PC-3 (cell line): ENCODE measurements around the gene FAM171A2. TPM values are rescaled to one million over a fixed set of nuclear protein-coding genes. Genes with fewer than 3 reads are reported as not detected.

Source experiments
- ATAC-seq: fragments of 200-7000 bp; cut with Tn5 transposase; 2 replicates; pipeline ENCODE4 v1.9.1; 2020; ENCODE audit warnings: mild to moderate bottlenecking, moderate library complexity
- BruUV-seq: library from RNA; stranded (reverse); fragments of 400-500 nt; replicated peaks from 2 replicates; lab custom pipeline; 2021; lab: Mats Ljungman, UMichigan
- CTCF ChIA-PET: fragments of 300-600 bp; sonication (Branson Sonifier 250); formaldehyde crosslinking; loops from one replicate; lab custom pipeline; 2022; ENCODE audit warnings: antibody characterized with exemption; lab: Charles Lee
- POLR2A ChIA-PET: fragments of 300-600 bp; sonication (Branson Sonifier 250); formaldehyde crosslinking; loops from one replicate; lab custom pipeline; 2022; ENCODE audit warnings: antibody characterized with exemption; ENCODE audit not compliant: unreplicated experiment; lab: Charles Lee
- DNase-seq: peaks from one replicate; pipeline ENCODE4 v3.0.0-alpha.2; 2015
- H2AFZ ChIP-seq: fragments of 300-600 bp; sonication (generic); 2 replicates; pipeline ENCODE4 v1.6.0; 2016; ENCODE audit warnings: antibody characterized with exemption, low read length
- H3F3A ChIP-seq: fragments of 300-600 bp; sonication (generic); one replicate; pipeline ENCODE4 v1.6.0; 2017; ENCODE audit warnings: antibody characterized with exemption, low read length, control low read depth, mild to moderate bottlenecking; ENCODE audit not compliant: unreplicated experiment
- H3K27ac ChIP-seq: fragments of 300-600 bp; sonication (generic); 2 replicates; pipeline ENCODE4 v1.5.1; 2016; ENCODE audit warnings: mild to moderate bottlenecking, low read length
- H3K27me3 ChIP-seq: fragments of 300-600 bp; sonication (generic); 2 replicates; pipeline ENCODE4 v1.6.1; 2016; ENCODE audit warnings: low read length, mixed read lengths
- H3K36me3 ChIP-seq: fragments of 300-600 bp; sonication (generic); 2 replicates; pipeline ENCODE4 v1.6.1; 2016; ENCODE audit warnings: low read depth, mixed run types, low read length, mixed read lengths
- H3K4me1 ChIP-seq: fragments of 300-600 bp; sonication (generic); 2 replicates; pipeline ENCODE4 v1.5.1; 2016; ENCODE audit warnings: low read length; ENCODE audit not compliant: insufficient read depth
- H3K4me2 ChIP-seq: fragments of 300-600 bp; sonication (generic); 2 replicates; pipeline ENCODE4 v1.6.0; 2016; ENCODE audit warnings: low read length
- H3K4me3 ChIP-seq: fragments of 300-600 bp; sonication (generic); 2 replicates; pipeline ENCODE4 v1.5.1; 2016; ENCODE audit warnings: mild to moderate bottlenecking, low read length, mixed read lengths
- H3K79me2 ChIP-seq: fragments of 300-600 bp; sonication (generic); 2 replicates; pipeline ENCODE4 v1.6.1; 2017; ENCODE audit warnings: low read length, mixed read lengths
- H3K9ac ChIP-seq: fragments of 300-600 bp; sonication (generic); 2 replicates; pipeline ENCODE4 v1.6.0; 2016; ENCODE audit warnings: mild to moderate bottlenecking, low read length
- H3K9me2 ChIP-seq: fragments of 300-600 bp; sonication (generic); replicated peaks from 2 replicates; pipeline ENCODE4 v1.6.1; 2016; ENCODE audit warnings: mixed run types, low read length, mixed read lengths
- H3K9me3 ChIP-seq: fragments of 300-600 bp; sonication (generic); 2 replicates; pipeline ENCODE4 v1.6.1; 2016; ENCODE audit warnings: low read length, mixed read lengths
- H4K20me1 ChIP-seq: fragments of 300-600 bp; sonication (generic); 2 replicates; pipeline ENCODE4 v1.6.1; 2016; ENCODE audit warnings: low read length, mixed read lengths
- CTCF ChIP-seq: fragments of 300-600 bp; sonication (generic); conservative IDR thresholded peaks from 2 replicates; pipeline ENCODE4 v1.5.1; 2017; ENCODE audit warnings: antibody characterized with exemption, low read depth, mild to moderate bottlenecking, low read length
- EZH2 ChIP-seq: fragments of 300-600 bp; sonication (generic); IDR thresholded peaks from one replicate; pipeline ENCODE4 v1.6.1; 2017; ENCODE audit warnings: antibody characterized with exemption, mild to moderate bottlenecking, low read length; ENCODE audit not compliant: unreplicated experiment
- EZH2phosphoT487 ChIP-seq: fragments of 300-600 bp; sonication (generic); IDR thresholded peaks from 2 replicates; pipeline ENCODE4 v1.6.1; 2018; ENCODE audit warnings: mild to moderate bottlenecking, antibody characterized with exemption, low read length, borderline replicate concordance
- intact Hi-C: fragments of 100-400 bp; cut with micrococcal nuclease; formaldehyde crosslinking; loops from 2 replicates; pipeline ENCODE4 v1.9.0; 2023
- total RNA-seq: library from RNA; depleted of rRNA; stranded (reverse); fragments of >200 nt; gene quantifications from 2 replicates; pipeline ENCODE4 v1.2.3, GENCODE V29; 2014

Gene FAM171A2
- total RNA-seq, 1 experiment from 2014 or later, result 16.3 TPM

- Histone ChIP-seq H3F3A (no peaks in the 10 kb centered on the region), H3K36me3 (no peaks in the 10 kb centered on the region), H3K9ac (no peak overlapping the region), H3K4me1 (peaks cover 9% of the 10 kb centered on the region), H3K9me3 (no peaks in the 10 kb centered on the region), H3K4me3 (no peak overlapping the region), H3K27me3 (no peaks in the 10 kb centered on the region), H2AFZ (no peak overlapping the region), H3K9me2 (no peaks in the 10 kb centered on the region), H3K4me2 (peak overlapping the region; percentile 1; the same call in 1 of the 2 replicates), H4K20me1 (no peaks in the 10 kb centered on the region), H3K27ac (no peak overlapping the region), H3K79me2 (no peaks in the 10 kb centered on the region)
- intact Hi-C loops, result loop anchor here (2.0 kb wide), 1 partner anchor 35 kb away; the partner anchor contains the start of gene GRN
- ATAC-seq, result peak; percentile 59
- POLR2A ChIA-PET, result no interaction called here
- no TSS peak for BruUV-seq
- DNase-seq, result peak; percentile 55
- CTCF ChIA-PET, result no interaction called here
- TF ChIP-seq CTCF (peak; percentile 51), EZH2phosphoT487 (no peak), EZH2 (no peak)
These were observed 54.2 kb downstream of the FAM171A2 start for GRCh38 chr17:44309472-44309871.

- intact Hi-C loops, result loop anchor here (2.0 kb wide), 1 partner anchor 36 kb away; the partner anchor contains the start of gene GRN
- Histone ChIP-seq H3K9me3 (no peaks in the 10 kb centered on the region), H2AFZ (no peak overlapping the region), H3K27ac (no peak overlapping the region), H3K4me1 (peaks cover 9% of the 10 kb centered on the region), H3F3A (no peaks in the 10 kb centered on the region), H3K27me3 (no peaks in the 10 kb centered on the region), H3K9me2 (no peaks in the 10 kb centered on the region), H3K79me2 (no peaks in the 10 kb centered on the region), H3K36me3 (no peaks in the 10 kb centered on the region), H4K20me1 (no peaks in the 10 kb centered on the region), H3K9ac (no peak overlapping the region), H3K4me3 (no peak overlapping the region), H3K4me2 (peak overlapping the region; percentile 74; the same call in 1 of the 2 replicates)
- no TSS peak for BruUV-seq
- TF ChIP-seq EZH2phosphoT487 (no peak), EZH2 (no peak), CTCF (no peak)
- DNase-seq (no peak), ATAC-seq (peak; percentile 19; the same call in 1 of the 2 replicates)
- ChIA-PET CTCF (no interaction called here), POLR2A (no interaction called here)
These were observed 54.8 kb downstream of the FAM171A2 start for GRCh38 chr17:44308865-44309264.

GRCh38 chr17:44308320-44308818 lies 55.3 kb downstream of the FAM171A2 start, which contains the start of gene RUNDC3A:
RUNDC3A (plus strand) TSS chr17:44308601; CDS start chr17:44308833, 232 bp downstream.
- Histone ChIP-seq H3K4me3 (no peak within 1 kb of the TSS), H3F3A (no peaks in the 10 kb centered on the region), H3K4me1 (peaks cover 9% of the 10 kb centered on the region), H3K27ac (no peak within 1 kb of the TSS), H3K9me3 (no peaks in the 10 kb centered on the region), H3K4me2 (peak within 1 kb of the TSS; percentile 74), H3K36me3 (no peaks in the 10 kb centered on the region), H3K27me3 (no peaks in the 10 kb centered on the region), H3K9ac (no peak within 1 kb of the TSS), H2AFZ (no peak within 1 kb of the TSS), H3K79me2 (no peaks in the 10 kb centered on the region), H3K9me2 (no peaks in the 10 kb centered on the region), H4K20me1 (no peaks in the 10 kb centered on the region)
- TF ChIP-seq EZH2, result no peak
- TF ChIP-seq CTCF, result no peak
- TF ChIP-seq EZH2phosphoT487, result no peak
- peak; percentile 58 for DNase-seq
- intact Hi-C loops, result loop anchor here (2.0 kb wide), 1 partner anchor 36 kb away; the partner anchor contains the start of gene GRN
- ChIA-PET POLR2A (no interaction called here), CTCF (interaction anchor here (0.6 kb wide), 1 partner anchor 59 kb away, joined by 3 read pairs; no protein-coding TSS in a partner anchor)
- peak; percentile 66 for ATAC-seq
- BruUV-seq, result no TSS peak
